Fibroblast of villous mesenchyme (primary cell): Measurements from ENCODE around the gene MYO5A. TPM values are rescaled to one million over a fixed set of nuclear protein-coding genes. Genes with fewer than 3 reads are reported as not detected.
A peak's percentile ranks its signal among the peaks of the same experiment; 100 is the strongest.

Experiments
- DNase-seq: peaks from one replicate; pipeline ENCODE4 v3.0.0-alpha.2; 2010; ENCODE audit warnings: low read depth
- H3K4me3 ChIP-seq: 2 replicates; pipeline ENCODE4 v1.5.1; 2011; ENCODE audit warnings: low read depth, mild to moderate bottlenecking, low read length
- CTCF ChIP-seq: IDR thresholded peaks from 2 replicates; pipeline ENCODE4 v1.5.1; 2012; ENCODE audit warnings: low read depth, mild to moderate bottlenecking, low read length; ENCODE audit not compliant: insufficient read depth
- total RNA-seq: library from RNA; depleted of rRNA; stranded (reverse); fragments of >200 nt; gene quantifications from 2 replicates; pipeline ENCODE4 v1.2.3, GENCODE V29; 2012

MYO5A gene
- total RNA-seq, 1 donor, result 53.1 TPM

DNA sequence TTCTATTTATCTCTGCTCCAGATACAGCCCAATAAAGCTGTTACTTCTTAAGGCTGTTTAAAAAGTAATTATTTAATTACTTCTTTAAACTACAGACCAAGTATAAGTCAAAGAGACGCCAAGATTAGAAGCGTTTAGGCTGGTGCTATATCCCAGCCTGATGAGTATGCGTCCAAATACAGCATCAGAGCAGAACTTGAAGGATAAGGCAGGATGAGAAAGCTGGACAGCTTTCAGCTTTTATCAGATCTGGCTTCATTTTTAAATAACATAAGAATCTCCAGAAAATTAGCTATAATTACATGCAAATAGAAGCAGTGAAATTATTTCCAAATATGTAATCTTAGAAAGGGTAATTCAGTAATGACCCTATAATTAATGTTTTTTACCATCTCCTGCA, 122.8 kb downstream of the MYO5A start:
- no peak for DNase-seq
- no peak overlapping the region for H3K4me3 ChIP-seq
- no peak for TF ChIP-seq CTCF

DNA sequence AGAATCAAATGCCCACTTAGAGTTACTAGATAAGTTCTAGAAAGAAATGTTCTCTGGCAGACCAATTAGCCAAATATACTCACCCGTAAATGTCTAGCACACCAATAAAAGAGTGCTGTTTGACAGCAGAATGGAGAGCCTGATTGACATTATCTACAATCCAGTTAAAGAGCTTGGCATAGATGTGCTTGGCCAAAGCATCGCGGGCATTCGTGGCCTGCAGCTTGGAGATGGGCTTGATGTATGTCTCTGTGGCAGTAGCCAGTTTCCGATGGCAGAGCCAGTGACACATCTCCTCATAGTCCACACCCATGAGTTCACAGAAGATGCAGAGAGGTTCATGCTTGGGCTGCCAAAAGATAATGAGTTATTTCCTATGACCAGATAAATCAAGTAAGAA, 131.6 kb downstream of the MYO5A start:
- DNase-seq, result no peak
- no peak overlapping the region for H3K4me3 ChIP-seq
- TF ChIP-seq CTCF, result no peak

- TF ChIP-seq CTCF, result no peak
- no peak overlapping the region for H3K4me3 ChIP-seq
- DNase-seq, result no peak
Measured at GRCh38 chr15:52394118-52394517, 134.6 kb downstream of the MYO5A start.

DNA sequence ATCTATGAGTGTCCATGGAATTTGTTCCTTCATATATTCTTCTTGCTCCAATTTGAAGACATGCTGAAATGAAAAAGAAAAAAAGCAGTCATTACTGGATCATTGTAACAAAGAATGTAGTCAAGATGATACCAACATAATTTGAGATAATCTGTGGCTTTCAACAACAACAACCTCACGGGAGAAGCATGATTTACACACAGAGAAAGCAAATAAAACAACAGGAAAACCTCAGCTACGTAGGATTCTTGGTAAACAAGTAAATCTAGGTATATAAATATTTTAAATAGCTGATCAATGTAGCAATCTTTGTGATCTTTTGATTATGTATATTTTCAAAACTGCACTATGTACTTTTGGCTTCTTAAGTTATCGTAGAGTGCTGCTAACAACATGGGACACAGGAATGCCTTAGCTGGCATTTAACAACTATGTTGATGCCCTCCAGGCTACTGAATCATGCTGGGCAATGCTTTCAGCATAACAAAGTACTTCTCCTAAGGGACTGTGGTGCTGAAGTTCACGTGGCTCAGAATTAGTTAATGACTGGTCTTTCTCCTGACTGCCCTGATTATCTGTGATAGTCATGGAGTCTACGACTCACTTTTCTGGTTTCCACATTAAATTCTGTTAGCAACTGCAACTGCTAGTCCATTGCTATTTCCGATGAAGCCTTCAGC, 136.5 kb downstream of the MYO5A start:
- H3K4me3 ChIP-seq, result no peak overlapping the region
- DNase-seq, result peak; percentile 23
- no peak for TF ChIP-seq CTCF

- H3K4me3 ChIP-seq, result no peak overlapping the region
- no peak for TF ChIP-seq CTCF
- no peak for DNase-seq
Measured at GRCh38 chr15:52391069-52391468, 137.6 kb downstream of the MYO5A start.

- TF ChIP-seq CTCF, result no peak
- no peak overlapping the region for H3K4me3 ChIP-seq
- DNase-seq, result no peak
Measured at GRCh38 chr15:52385670-52386069, 143.0 kb downstream of the MYO5A start.

- TF ChIP-seq CTCF, result no peak
- no peak overlapping the region for H3K4me3 ChIP-seq
- DNase-seq, result no peak
Measured at GRCh38 chr15:52383100-52383588, 145.5 kb downstream of the MYO5A start.
